SK-N-DZ (cell line): ENCODE data around the gene MTG1. TPM values are rescaled to one million over a fixed set of nuclear protein-coding genes. Genes with fewer than 3 reads are reported as not detected.

ENCODE experiments used
- DNase-seq: peaks from one replicate; pipeline ENCODE4 v3.0.0-alpha.2; 2015; ENCODE audit warnings: low spot score
- polyA plus RNA-seq, 2 experiments: library from polyadenylated mRNA; depleted of rRNA; stranded (reverse); fragments of >200 nt; gene quantifications; 2 replicates each; pipeline ENCODE4 v1.2.3, GENCODE V29; 2014

The MTG1 gene
- 56.0 and 56.2 TPM in 2 replicates for polyA plus RNA-seq (2014; cell fraction: cytosol; rRNA removed)
- 120 and 134 TPM in 2 replicates for polyA plus RNA-seq (2014; cell fraction: nucleus; rRNA removed)

GRCh38 chr10:133394064-133394663 is at the start of gene MTG1:
Gene MTG1, plus strand, starts transcription at chr10:133394157. Its CDS starts 64 bp downstream, at chr10:133394221.
- peak; percentile 93 for DNase-seq

GRCh38 chr10:133344236-133344635 is 49.7 kb upstream of the MTG1 start:
- DNase-seq = no peak

- DNase-seq = no peak
Measured at GRCh38 chr10:133346413-133346812, 47.5 kb upstream of the MTG1 start.

GRCh38 chr10:133347710-133348517 is 46.0 kb upstream of the MTG1 start:
- no peak for DNase-seq

GRCh38 chr10:133349160-133349568 is 44.8 kb upstream of the MTG1 start:
- DNase-seq = no peak

- DNase-seq = no peak
Measured at GRCh38 chr10:133349577-133350011, 44.4 kb upstream of the MTG1 start.

- DNase-seq = no peak
Measured at GRCh38 chr10:133350283-133350949, 43.5 kb upstream of the MTG1 start.

GRCh38 chr10:133350950-133351329 is 43.0 kb upstream of the MTG1 start:
- no peak for DNase-seq

GRCh38 chr10:133351408-133352318 is 42.3 kb upstream of the MTG1 start:
- no peak for DNase-seq

GRCh38 chr10:133353202-133353959 is 40.6 kb upstream of the MTG1 start:
- DNase-seq = no peak

GRCh38 chr10:133353988-133354605 is 39.9 kb upstream of the MTG1 start:
- DNase-seq = no peak

GRCh38 chr10:133354672-133355240 is 39.2 kb upstream of the MTG1 start:
- DNase-seq = no peak

GRCh38 chr10:133355266-133355665 is 38.7 kb upstream of the MTG1 start:
- DNase-seq = no peak

GRCh38 chr10:133355991-133356390 is 38.0 kb upstream of the MTG1 start:
- DNase-seq = no peak

- DNase-seq = no peak
Measured at GRCh38 chr10:133356549-133357284, 37.2 kb upstream of the MTG1 start.

- no peak for DNase-seq
Measured at GRCh38 chr10:133357285-133358161, 36.4 kb upstream of the MTG1 start, which contains the start of gene FUOM. Gene FUOM, minus strand, starts transcription at chr10:133358019. Its CDS starts 12 bp downstream, at chr10:133358007.

- DNase-seq = no peak
Measured at GRCh38 chr10:133358162-133358924, 35.6 kb upstream of the MTG1 start.
